Hepatocyte (in vitro differentiated cells): ENCODE results near the gene LILRB2. TPM values are rescaled to one million over a fixed set of nuclear protein-coding genes. Genes with fewer than 3 reads are reported as not detected.

Experiments used
- DNase-seq: peaks from one replicate; pipeline ENCODE4 v3.0.0-alpha.2; 2016; ENCODE audit warnings: low spot score
- H2AFZ ChIP-seq: fragments of 200-600 bp; sonication (generic); 2 replicates; pipeline ENCODE4 v1.6.0; 2016; ENCODE audit warnings: antibody characterized with exemption, mild to moderate bottlenecking
- H3K27ac ChIP-seq: fragments of 200-600 bp; sonication (generic); 2 replicates; pipeline ENCODE4 v1.5.1; 2016; ENCODE audit warnings: mild to moderate bottlenecking
- H3K27me3 ChIP-seq: fragments of 200-600 bp; sonication (generic); 2 replicates; pipeline ENCODE4 v1.6.1; 2016
- H3K36me3 ChIP-seq: fragments of 200-600 bp; sonication (generic); replicated peaks from 2 replicates; pipeline ENCODE4 v1.5.1; 2016; ENCODE audit warnings: low read depth; ENCODE audit not compliant: insufficient read depth
- H3K4me1 ChIP-seq: fragments of 200-600 bp; sonication (generic); 2 replicates; pipeline ENCODE4 v1.5.1; 2016; ENCODE audit warnings: mild to moderate bottlenecking, moderate library complexity; ENCODE audit not compliant: insufficient read depth
- H3K4me2 ChIP-seq: fragments of 200-600 bp; sonication (generic); 2 replicates; pipeline ENCODE4 v1.6.0; 2016
- H3K4me3 ChIP-seq: fragments of 200-600 bp; sonication (generic); 2 replicates; pipeline ENCODE4 v1.5.1; 2016; ENCODE audit warnings: mild to moderate bottlenecking
- H3K79me2 ChIP-seq: fragments of 200-600 bp; sonication (generic); 2 replicates; pipeline ENCODE4 v1.6.0; 2017; ENCODE audit warnings: mild to moderate bottlenecking
- H3K9me2 ChIP-seq: fragments of 200-600 bp; sonication (generic); replicated peaks from 2 replicates; pipeline ENCODE4 v1.6.0; 2017; ENCODE audit warnings: mild to moderate bottlenecking; ENCODE audit not compliant: insufficient read depth
- H3K9me3 ChIP-seq: fragments of 200-600 bp; sonication (generic); 2 replicates; pipeline ENCODE4 v1.5.1; 2016; ENCODE audit warnings: low read depth, mild to moderate bottlenecking
- H4K20me1 ChIP-seq: fragments of 200-600 bp; sonication (generic); 2 replicates; pipeline ENCODE4 v1.6.0; 2016; ENCODE audit warnings: mild to moderate bottlenecking; ENCODE audit not compliant: insufficient read depth, poor library complexity, severe bottlenecking
- EZH2 ChIP-seq: fragments of 200-600 bp; sonication (generic); IDR thresholded peaks from 2 replicates; pipeline ENCODE4 v1.6.1; 2016; ENCODE audit warnings: antibody characterized with exemption, mild to moderate bottlenecking, borderline replicate concordance
- EZH2phosphoT487 ChIP-seq: fragments of 200-600 bp; sonication (generic); IDR thresholded peaks from one replicate; pipeline ENCODE4 v1.6.1; 2018; ENCODE audit warnings: antibody characterized with exemption, mild to moderate bottlenecking, low read depth, moderate library complexity; ENCODE audit not compliant: unreplicated experiment, severe bottlenecking
- WGBS: methylation state at CpG from one replicate; pipeline ENCODE4 v1.1.6; 2016; ENCODE audit warnings: low lambda C conversion rate; ENCODE audit errors: missing lambda C conversion rate; 5-methylcytosine and 5-hydroxymethylcytosine counted together
- polyA plus RNA-seq: library from polyadenylated mRNA; unstranded; fragments of >200 nt; fragmentation: Nextera tagmentation; extraction: Ambion mirVana; gene quantifications from 2 replicates; pipeline ENCODE4 v1.2.1, GENCODE V29; 2016
- total RNA-seq: library from RNA; depleted of rRNA; stranded (reverse); fragments of >200 nt; gene quantifications from 2 replicates; pipeline ENCODE4 v1.2.3, GENCODE V29; 2014
- TF ChIP-seq, protein P1 (sequence below): fragments of 200-600 bp; sonication (generic); IDR thresholded peaks from 2 replicates; pipeline ENCODE4 v1.5.1; 2016; ENCODE audit warnings: antibody characterized with exemption, mild to moderate bottlenecking; ENCODE audit not compliant: poor library complexity

The LILRB2 gene
- total and polyA plus RNA-seq, 2 experiments from 2014 or later = not detected

DNA sequence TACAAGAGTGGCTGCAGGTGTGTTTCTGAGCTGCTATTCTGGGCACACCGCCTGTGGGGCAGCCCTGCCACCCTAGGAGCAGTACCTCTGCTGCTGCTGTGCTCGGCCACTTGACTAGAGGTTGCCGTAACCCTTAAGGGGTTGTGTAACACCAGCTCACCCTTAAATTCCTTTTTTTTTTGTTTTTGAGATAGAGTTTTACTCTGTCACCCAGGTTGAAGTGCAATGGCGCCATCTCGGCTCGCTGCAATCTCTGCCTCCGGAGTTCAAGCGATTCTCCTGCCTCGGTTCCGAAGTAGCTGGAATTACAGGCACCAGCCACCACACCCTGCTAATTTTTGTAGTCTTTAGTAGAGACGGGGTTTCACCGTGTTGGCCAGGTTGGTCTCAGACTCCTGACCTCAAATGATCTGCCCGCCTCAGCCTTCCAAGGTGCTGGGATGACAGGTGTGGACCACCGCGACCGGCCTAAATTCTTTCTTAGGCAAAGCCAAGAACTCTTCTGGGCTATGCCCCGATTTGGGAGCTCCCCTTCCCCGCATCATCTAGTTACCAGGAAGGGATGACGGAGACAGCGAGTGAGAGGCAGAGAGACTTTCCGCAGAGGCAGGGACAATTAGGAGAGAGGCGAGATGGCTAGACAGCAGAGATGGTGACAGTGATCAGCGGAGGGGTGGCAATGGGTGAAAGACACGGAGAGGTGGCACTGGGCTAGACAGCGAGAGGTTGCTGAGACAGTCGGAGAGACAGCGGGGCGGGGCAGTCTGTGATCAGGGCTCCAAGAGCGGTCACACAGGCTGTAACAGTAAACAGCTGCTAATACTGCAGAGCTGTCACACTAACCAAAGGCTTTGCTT lies 36.4 kb upstream of the LILRB2 start:
- Histone ChIP-seq H3K9me3 (no peaks in the 10 kb centered on the region), H3K9me2 (no peaks in the 10 kb centered on the region), H2AFZ (no peak overlapping the region), H3K27ac (no peak overlapping the region), H3K4me2 (no peak overlapping the region), H3K79me2 (no peaks in the 10 kb centered on the region), H3K36me3 (no peaks in the 10 kb centered on the region), H4K20me1 (no peaks in the 10 kb centered on the region), H3K4me3 (no peak overlapping the region), H3K4me1 (no peaks in the 10 kb centered on the region), H3K27me3 (no peaks in the 10 kb centered on the region)
- 85% methylated on average over 29 of the region's 29 CpGs for WGBS
- TF ChIP-seq EZH2 (no peak), EZH2phosphoT487 (no peak)
- TF ChIP-seq, protein P1, sequence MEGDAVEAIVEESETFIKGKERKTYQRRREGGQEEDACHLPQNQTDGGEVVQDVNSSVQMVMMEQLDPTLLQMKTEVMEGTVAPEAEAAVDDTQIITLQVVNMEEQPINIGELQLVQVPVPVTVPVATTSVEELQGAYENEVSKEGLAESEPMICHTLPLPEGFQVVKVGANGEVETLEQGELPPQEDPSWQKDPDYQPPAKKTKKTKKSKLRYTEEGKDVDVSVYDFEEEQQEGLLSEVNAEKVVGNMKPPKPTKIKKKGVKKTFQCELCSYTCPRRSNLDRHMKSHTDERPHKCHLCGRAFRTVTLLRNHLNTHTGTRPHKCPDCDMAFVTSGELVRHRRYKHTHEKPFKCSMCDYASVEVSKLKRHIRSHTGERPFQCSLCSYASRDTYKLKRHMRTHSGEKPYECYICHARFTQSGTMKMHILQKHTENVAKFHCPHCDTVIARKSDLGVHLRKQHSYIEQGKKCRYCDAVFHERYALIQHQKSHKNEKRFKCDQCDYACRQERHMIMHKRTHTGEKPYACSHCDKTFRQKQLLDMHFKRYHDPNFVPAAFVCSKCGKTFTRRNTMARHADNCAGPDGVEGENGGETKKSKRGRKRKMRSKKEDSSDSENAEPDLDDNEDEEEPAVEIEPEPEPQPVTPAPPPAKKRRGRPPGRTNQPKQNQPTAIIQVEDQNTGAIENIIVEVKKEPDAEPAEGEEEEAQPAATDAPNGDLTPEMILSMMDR = no peak
- no peak for DNase-seq

DNA sequence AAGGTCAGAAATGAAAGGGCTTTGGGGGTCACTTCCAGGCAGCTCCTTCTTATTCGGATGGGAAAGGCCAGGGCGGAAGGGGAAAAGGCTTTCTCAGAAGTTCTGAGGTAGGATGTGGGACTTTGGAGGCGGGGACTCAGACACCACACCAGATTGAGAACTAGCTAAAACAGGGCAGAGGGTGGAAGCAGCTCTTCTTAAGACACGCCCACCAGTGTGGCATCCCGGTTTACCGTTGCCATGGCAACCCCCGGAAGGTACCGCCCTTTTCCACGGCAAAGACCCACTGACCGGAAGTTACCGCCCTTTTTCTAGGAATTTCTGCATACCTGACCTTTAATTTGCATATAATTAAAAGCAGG lies 35.8 kb upstream of the LILRB2 start:
- TF ChIP-seq EZH2 = no peak
- TF ChIP-seq, protein P1 = no peak
- TF ChIP-seq EZH2phosphoT487 = no peak
- H3K9me3 ChIP-seq = no peaks in the 10 kb centered on the region
- H3K27ac ChIP-seq = no peak overlapping the region
- no peaks in the 10 kb centered on the region for H3K4me1 ChIP-seq
- no peaks in the 10 kb centered on the region for H3K36me3 ChIP-seq
- WGBS = 79% methylated on average over 11 of the region's 11 CpGs
- no peak overlapping the region for H3K4me2 ChIP-seq
- H3K79me2 ChIP-seq = no peaks in the 10 kb centered on the region
- H3K27me3 ChIP-seq = no peaks in the 10 kb centered on the region
- H3K4me3 ChIP-seq = no peak overlapping the region
- H2AFZ ChIP-seq = no peak overlapping the region
- no peaks in the 10 kb centered on the region for H3K9me2 ChIP-seq
- DNase-seq = no peak
- no peaks in the 10 kb centered on the region for H4K20me1 ChIP-seq

DNA sequence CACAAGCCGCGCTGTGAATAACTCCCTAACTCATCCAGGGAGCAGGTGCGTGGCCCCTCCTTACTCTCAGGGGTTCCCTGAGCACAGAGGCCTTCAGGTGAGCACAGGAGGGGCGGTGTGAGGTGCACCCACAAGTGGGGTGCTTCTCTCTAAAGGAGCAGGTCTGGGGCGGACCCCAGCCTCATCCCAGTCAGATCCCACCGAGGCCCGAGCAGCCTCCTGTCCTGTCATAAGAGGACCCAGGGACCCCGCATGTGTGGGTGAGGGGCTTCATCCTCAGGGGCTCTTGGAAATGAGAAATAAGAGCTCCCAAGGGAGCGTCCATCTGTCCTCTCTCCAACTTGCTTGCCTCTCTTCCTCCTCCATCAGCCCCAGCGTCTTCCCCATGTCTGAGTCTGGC lies 35.0 kb upstream of the LILRB2 start:
- no peak overlapping the region for H3K4me3 ChIP-seq
- H2AFZ ChIP-seq = no peak overlapping the region
- no peaks in the 10 kb centered on the region for H3K27me3 ChIP-seq
- H3K36me3 ChIP-seq = no peaks in the 10 kb centered on the region
- H3K9me3 ChIP-seq = no peaks in the 10 kb centered on the region
- no peak for DNase-seq
- TF ChIP-seq, protein P1 = no peak
- no peak for TF ChIP-seq EZH2phosphoT487
- no peak for TF ChIP-seq EZH2
- H3K79me2 ChIP-seq = no peaks in the 10 kb centered on the region
- H3K4me2 ChIP-seq = no peak overlapping the region
- H3K27ac ChIP-seq = no peak overlapping the region
- no peaks in the 10 kb centered on the region for H3K9me2 ChIP-seq
- H4K20me1 ChIP-seq = no peaks in the 10 kb centered on the region
- no peaks in the 10 kb centered on the region for H3K4me1 ChIP-seq
- WGBS = 81% methylated on average over 10 of the region's 10 CpGs
